ENCODE results near the gene CTCF.
A peak's percentile ranks its signal among the peaks of the same experiment; 100 is the strongest.

The CTCF gene

DNA sequence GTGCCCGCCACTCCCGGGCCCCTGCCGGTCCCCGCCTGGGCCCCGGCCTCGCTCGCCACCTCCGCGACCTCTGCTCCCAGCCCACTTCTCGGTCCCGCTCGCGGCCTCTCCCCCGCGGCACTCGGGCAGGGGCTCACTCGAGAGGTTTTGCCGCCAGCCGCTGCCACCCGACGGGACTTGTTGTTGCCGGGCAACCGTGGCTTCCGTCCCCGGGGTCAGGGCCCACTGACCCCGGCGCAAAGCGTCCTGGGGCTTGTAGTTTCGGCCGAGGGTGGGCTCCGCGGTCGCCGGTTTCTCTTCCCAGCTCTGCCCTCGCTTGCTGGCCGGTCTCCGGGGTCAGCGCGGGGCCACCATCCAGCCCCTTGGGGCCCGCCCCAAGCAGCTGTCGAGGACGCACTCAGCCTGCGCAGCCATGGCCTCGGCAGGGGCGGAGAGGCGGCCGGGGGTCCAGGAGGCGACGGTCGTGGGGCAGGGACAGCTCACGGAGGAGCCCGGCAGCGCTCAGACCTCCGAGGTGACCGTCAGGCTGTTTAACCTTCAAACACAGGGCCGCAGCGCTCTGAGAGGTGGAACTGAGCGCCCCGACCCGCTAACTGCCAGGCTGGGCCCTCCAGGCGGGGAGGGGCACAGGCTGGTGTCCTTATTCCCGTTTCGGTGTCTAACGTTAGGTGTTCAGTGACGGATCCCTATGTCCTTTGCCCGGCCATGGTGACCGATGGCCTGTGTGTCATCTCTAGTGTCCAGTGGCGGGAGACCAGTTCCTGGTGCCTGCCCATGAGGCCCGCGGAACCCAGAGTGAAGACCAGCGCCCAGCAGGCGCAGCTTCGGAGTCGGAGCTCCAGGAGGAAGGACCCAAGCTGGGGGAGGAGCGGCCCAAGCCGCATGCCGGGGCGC lies 104.5 kb downstream of the CTCF start, which contains the start of the genes C16orf86 and ENKD1:
TSS of gene C16orf86 (plus strand) at position 256 of the 894 bp plus-strand sequence. CDS start at position 413, 157 bp downstream.
TSS of gene ENKD1 (minus strand) at position 192 of the 894 bp plus-strand sequence. CDS start 308 bp downstream, outside the sequence.
- DNase-seq, result peak; percentile 76

DNA sequence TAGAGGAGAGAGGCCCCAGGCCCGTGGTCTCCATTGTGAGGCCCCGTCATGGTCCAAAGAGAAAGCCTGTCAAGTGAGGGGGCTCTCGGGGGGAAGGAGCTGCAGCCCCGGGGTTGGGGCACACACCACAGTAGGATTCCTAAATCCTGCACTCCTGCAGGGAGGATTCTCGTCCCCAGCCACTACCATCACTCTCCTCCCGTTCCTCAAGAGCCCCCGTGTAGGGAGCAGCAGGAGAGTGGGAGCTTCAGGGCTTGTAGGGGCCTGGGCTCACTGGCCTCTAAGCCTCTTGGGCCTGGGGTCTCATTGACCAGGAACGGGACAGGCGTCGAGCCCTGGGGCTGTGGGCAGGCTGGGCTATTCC lies 105.1 kb downstream of the CTCF start:
- peak; percentile 50 for DNase-seq

DNA sequence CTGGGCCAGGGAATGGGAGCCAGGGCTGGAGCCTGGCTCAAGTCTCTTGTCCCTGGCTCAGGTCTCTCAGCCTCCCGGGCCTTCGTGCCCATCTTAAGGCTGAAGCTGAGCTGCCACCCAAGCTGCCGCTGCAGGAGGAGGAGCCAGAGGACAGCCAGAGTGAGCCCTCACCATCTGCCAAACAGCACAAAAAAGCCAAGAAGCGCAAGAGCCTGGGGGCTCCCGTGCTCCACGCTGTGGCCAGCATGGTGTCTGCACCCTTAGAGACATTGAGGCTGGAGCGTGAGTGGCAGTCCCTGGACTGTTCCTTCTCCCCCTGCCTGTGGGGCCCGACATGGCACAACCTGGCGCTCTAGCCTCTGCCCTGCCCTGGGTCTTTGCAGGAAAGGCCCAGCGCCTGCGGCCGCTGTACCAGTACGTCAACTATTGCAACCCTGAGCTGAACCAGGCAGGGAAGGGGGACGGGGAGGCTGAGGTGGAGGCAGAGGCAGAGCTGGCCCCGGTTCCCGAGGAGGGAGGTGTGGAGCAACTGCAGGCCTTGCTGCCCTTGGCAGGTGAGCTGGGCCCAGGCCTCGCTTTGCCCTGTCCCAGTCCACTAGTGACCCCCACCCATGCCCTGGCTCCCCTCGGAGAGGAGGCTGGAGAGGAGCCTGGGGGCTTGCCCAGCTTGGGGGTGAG lies 105.6 kb downstream of the CTCF start:
- DNase-seq, result peak; percentile 98

DNA sequence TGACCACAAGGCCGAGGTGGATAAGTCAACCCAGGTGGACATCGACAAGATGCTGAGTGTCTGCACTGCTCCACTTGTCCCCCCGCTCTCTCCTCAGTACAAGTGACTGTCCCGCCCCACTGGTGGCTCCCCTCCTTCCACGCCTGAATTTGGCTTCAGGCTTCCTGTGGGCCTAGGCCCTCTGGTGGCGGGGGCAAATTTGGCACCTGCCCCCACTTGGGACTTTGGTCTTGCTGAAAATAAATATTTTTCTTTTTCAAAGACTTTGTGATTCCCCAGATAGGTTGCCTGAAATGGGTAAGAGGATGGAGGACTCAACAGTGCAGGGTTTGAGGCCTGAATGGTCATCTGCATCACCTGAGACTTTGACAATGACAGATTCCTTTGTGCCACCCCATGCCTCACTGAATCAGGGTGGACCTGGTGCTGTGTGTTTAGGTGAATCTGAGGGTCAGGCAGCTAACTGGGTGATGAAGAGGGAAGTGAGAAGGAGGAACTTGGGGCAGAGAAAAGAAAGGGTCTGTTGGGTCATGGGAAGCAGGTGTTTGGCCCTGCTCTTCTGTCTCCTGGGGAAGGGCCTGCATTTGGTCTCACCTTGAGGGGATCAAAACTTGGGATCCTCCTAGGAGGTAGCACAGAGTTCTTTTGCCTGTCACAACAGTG lies 106.3 kb downstream of the CTCF start:
- no peak for DNase-seq

DNA sequence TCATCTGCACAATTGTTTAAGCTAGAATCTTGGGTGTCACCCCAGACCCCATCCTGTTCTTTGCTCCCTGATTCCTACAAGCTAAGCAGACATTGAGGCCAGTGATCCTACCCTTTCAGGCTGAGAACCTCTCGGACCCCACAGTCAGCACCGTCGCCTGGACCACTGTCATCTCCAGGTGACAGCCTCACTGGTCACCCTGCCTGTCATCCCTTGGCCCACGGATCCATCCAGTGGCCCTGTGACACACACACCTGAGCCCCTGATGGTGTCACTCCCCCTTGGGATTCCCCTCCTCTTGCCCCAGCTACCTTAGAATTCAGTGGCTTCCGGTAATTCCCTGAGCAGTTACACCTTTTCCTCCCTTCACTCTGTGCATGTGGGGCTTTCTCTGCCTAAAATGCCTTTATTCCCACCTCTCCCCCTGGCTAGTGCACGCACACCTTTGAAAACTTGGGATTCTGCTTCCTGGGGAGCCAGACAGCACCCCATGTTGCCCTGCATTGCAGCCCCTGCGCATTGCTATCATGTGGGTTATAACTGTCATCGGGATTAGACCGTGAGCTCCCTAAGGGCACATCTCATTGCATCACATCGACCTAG lies 107.3 kb downstream of the CTCF start:
- no peak for DNase-seq

DNA sequence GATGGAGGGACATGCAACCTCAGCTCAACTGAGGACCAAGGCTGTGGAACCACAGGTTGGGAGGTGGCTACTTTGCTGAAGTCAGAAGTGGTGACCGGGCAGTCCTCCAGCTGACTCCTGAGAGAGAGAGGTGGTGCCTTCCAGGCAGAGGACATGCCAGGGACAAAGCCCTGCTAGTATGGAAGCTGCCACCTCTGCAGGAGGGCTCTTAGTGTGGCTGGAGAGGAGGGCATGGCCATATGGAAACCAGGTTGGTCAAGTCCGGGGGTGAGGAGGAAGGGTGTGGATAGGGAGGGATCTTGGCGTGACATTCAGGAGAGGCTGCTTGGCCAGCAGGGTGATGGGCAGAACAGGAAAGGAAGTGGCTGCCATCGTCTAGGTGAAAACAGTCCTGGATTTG lies 110.0 kb downstream of the CTCF start:
- DNase-seq, result no peak

DNA sequence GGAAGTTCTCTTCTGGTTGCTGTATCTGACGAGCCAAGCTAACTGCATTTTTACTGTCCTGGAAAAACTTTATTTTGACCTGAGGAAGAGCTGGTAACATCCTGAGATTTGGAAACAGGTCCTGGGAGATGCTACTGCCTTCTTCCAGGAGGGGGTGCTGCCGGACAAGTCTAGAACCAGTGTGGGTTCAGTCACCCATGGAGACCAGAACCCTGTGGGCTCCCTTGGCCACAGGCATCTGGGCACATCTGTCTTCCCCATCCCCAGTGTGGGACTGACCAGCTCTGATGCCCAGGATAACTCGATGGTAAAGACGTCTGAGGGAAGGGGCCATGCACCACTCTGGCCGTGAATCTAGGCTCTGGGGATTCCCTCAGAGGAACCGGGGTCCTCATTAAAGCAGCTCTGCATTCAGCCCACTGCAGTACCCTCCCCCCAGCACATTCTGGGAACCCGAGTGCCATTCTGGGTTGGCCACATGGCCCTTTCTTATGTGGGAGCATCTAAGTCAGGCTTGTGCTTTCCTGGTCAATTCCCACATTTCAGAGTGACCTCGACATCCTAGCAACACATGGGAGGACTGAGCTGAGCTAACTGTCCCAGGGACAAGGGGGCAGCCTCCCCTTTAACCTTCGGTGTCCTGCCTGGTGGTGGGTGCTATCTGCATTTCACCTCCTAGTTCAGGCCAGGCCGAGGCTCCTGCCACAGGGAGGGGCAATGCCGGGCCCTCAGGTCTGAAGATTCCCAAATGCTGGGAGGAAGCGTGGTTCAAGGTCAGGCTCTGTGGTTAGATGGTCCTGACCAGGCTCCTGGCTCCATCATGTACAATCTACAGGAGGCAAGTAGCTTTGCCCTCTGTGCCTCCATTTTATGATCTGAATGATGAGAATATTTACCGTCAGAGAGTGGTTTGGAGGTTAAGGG lies 110.7 kb downstream of the CTCF start:
- peak; percentile 12 for DNase-seq

DNA sequence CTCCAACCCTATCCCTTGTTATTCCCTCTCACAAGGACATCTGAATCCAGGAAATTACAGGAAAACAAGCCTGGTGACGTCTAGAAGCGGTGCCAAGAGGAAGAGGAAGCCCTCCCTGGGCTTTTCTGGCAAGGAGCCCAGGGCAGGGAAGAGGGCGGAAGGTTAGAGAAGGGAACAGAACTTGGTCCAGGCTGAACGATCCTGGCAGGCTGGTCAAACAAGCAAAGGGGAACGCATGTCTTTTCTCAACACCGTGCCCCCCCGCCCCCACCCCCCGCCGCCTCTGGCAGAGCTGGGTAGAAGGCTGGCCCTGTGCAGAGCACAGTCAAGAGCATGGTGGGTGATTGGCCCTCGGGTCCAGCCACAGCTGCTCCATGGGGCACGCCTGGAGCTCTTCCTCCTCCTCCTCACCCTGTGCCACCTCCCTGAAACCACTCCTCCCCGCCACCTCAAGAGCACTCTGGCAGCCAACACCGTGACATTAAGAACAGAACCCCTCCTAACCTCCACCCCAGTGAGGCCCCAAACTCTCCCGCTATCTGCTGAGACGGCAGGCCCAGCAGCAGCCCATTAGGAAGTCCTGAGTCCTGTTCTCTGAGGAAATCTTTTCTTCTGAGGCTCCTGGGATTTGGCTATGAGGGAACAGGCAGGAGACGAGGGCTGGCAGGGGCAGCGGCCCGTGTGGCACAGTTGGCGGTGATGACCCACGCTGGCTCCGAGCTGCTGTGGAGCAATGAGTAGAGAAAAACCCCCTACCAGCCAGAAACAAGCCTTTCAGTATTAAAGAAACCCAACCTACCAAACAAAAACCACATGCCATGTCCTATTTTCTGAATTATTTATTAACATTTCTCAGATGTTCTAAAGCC lies 111.6 kb downstream of the CTCF start:
- DNase-seq, result no peak

DNA sequence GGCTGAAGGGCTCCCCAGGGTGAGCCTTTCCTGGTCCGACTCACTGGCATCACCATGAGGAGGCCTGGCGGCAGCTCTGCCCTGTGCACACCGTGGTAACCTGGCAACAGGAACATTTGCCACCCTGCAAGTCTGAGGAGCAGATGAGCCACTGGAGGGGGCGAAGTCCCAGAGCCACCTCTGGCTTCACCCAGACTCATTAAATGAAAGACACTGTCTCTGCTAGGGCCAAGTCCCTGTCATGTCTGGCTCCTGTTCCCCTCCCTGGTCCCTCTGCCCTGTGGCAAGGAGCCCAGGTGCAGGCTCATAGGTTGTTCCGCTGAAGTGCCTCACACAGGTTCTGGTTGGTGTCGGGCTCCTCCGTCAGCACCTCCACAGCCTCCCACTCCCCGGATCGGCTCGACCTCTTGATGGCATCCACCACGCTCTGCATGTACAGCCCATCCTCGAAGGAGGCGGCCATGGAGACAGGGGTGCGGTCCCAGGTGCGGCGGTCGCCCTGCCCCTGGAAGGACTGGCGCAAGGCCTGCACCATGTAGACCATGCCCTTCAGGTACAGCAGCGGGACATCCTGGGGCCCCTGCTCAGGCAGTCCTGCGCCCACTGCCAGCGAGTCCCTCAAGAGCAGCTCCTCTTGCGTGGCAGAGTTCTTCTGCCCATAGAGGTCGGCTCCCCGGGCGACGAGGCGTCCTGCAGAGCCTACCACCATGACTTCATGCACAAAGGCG lies 112.7 kb downstream of the CTCF start:
- DNase-seq, result no peak

DNA sequence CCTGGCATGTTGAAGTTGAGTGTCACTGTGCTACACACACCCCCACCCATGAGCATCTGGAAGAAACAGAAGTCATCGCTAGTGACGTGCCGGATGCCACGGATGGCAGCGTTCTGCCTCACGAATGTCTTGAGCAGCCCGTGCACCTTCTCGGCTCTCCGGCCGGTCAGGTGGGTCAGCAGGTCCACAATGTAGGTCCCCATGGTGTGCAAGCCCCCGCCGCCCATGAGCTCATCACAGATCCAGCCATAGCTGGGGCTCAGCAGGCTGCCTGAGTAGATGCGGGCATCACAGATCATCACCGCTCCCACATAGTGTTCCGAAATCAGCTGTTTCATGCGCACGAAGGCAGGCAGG lies 113.2 kb downstream of the CTCF start:
- DNase-seq, result no peak

DNA sequence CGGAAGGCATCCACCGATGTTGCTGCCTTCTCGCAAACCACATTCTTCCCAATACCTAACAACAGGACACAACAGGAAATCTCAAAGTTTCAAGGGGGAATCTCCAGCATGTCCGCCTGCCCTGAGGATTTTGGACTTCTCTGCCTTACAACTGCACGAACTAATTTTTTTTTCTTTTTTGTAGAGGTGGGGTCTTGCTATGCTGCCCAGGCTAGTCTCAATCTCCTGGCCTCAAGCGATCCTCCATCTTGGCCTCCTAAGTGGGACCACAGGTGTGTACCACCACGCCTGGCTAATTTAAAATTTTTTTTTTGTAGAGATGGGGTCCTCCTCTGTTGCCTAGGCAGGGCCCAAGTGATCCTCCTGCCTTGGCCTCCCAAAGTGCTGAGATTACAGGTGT lies 113.7 kb downstream of the CTCF start:
- no peak for DNase-seq

DNA sequence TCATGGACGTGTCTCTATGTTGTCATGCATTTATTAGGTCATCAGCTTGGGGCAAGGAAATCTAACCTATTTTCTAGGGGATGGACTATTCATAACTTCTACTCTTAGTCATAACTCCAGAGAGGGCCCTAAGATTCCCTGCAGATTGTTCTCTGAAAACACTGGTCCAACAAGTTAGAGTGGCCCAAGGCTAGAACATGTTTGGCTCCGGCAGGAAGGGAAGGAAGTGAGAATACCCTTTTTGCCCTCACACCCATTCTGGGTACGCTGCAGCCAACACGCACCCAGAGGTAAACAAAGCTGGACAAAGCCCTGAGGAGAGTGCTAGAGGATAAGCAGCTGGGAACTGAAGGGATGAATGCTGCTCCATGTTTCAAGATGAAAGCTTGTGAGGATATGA lies 114.2 kb downstream of the CTCF start:
- DNase-seq, result no peak

DNA sequence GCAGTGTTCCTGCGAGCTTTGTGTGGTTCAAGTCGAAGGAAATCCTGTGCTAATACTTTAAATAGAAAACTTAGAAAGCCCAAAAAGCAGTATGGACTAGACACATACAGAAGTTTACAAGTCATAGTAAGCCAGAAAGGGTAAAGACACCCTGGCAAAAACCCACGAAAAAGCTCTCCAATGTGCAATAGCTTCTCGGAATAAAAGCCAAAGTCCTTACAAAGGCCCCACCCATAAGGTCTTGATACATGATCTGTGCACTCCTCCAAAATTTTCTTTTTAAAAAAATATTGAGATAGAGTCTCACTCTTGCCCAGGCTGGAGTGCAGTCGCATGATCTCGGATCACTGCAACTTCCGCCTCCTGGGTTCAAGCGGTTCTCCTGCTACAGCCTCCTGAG lies 114.6 kb downstream of the CTCF start:
- DNase-seq, result no peak

DNA sequence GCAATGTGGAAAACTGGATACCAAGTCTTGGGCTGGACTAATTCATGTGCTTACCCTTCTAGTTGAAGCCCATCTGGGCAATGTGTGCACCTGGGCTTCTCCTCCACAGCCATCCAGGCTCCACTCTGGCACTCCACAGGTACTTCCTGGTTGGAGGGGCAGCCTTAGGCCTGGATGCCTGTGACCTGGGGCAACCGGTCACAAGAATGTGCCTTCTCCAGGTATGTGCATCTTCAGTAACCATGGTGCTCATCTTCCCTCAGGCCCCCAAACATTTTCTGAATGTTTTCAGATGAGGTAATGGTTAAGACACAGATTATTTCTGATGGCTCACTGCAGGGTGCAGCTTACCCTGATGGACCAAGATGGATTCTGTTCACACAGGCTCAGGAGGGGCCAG lies 115.4 kb downstream of the CTCF start:
- no peak for DNase-seq

DNA sequence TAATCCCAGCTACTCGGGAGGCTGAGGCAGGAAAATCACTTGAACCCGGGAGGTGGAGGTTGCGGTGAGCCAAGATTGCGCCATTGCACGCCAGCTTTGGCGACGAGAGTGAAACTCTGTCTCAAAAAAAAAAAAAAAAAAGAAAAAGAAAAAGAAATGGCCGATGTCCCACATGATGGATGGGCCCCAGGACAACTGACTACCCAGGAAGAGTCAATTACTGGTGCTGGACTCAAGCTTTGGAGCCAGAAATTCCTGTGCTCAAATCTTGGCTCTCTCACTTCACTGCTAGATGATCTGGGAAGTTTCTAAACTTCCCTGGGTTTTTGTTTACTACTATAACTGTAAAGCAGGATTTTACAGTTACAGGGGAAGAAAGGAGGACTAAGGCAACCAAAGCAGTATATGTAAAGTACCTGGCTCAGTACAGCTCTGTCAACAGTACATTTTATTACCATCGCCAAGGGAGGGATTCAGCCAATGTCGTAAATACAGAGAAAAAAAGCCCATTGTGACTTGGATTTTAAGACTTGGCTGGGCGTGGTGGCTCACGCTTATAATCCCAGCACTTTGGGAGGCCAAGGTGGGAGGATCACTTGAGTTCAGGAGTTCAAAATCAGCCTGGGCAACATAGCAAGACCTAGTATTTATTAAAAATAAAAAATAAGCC lies 116.2 kb downstream of the CTCF start:
- DNase-seq, result no peak

DNA sequence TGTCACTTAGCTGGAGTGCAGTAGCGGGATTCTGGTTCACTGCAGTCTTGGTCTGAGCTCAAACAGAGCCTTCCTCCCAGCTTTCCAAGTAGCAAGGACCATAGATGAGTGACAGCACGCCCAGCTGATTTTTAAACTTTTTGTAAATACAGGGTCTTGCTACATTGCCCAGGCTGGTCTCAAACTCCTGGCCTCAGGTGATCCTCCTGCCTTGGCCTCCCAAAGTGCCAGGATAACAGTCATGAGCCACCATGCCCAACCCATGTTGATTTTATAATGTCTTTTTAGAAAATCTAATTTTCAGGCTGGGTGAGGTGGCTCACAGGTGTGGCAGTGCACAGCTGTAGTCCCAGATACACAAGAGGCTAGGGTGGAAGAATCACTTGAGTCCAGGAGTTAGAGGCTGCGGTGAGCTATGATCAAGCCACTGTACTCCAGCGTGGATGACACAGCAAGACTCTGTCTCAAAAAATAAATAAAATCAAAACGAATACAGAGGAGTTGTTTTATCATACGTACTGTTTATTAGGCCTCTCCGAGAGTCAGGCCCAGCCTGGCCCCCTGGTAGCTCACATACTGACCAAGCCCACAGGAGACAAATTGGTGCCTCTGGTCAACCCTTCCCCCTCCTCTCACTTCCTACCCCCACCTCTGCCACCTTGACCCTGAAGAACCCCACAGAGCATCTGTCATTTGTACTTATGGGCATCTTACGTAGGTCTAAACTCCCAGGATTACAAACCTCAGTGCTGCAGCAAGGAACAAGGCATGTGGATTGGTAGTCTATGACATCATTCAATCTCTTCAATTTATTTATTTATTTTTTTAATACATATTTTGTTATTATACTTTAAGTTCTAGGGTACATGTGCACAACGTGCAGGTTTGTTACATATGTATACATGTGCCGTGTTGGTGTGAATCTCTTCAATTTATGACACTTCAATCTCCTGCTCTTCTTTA lies 117.9 kb downstream of the CTCF start:
- DNase-seq, result no peak

DNA sequence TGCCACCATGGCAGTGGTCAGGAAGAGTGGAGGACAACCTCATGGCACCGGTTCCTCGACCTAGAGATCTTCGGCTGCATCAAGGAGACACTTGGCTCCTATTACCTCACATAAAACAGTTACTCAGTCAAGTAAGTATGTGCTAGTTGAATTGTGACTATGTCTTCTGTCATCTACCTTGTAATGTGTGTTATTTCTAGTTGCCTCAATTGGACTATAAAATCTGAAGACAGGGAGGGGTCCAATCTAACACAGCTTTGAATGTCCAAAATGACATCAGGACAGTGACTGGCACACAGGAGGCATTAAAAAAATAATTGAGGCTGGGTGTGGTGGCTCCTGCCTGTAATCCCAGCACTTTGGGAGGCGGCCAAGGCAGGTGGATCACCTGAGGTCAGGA lies 121.4 kb downstream of the CTCF start:
- no peak for DNase-seq

DNA sequence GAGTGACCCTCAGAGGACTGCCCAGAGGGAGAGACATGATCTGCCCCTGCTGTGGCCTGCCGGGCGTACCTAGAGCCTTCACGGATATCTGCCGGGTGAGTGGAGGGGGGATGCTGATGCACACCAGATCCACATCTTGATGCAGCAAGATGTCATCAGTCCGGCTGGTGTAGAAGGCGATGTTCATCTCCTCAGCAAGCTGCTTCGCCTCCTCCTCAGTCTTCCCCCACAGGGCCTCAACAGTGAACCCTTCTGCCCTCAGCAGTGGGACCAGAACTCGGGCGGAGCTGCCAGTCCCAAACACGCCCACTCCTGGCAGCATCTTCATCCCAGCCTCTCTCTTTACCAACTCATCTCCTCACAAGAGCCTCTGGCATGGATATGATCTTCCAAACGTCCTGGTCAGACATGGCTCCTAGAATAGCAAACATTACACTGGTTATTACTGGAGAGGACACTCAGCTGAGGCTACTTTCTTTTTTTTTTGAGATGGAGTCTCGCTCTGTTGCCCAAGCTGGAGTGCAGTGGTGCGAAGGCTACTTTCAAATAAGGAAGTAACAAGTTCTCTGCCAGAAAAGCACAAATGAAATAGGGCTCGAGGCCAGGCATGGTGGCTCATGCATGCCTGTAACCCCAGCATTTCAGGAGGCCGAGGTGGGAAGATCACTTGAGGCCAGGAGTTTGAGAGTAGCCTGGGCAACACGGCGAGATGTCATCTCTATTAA lies 123.2 kb downstream of the CTCF start:
- no peak for DNase-seq

Measured in NCI-H2171 treated with DMSO at 0.1 percent for 48 hours (cell line).